GM19238 (cell line): ENCODE results near the gene CNST.
"Not testable (repeated sequence)": the region's sequence is repeated elsewhere in the genome, so short reads cannot be mapped to it uniquely, and the experiment has no call there.

Experiments
- DNase-seq: peaks from one replicate; pipeline ENCODE4 v3.0.0; 2011; ENCODE audit warnings: low spot score; ENCODE audit not compliant: insufficient read length

CNST gene

GRCh38 chr1:246708166-246708565 is 141.9 kb downstream of the CNST start:
- no peak for DNase-seq

GRCh38 chr1:246709196-246709595 is 142.9 kb downstream of the CNST start:
- no peak for DNase-seq

GRCh38 chr1:246709835-246710234 is 143.6 kb downstream of the CNST start:
- DNase-seq = no peak

GRCh38 chr1:246711548-246712003 is 145.3 kb downstream of the CNST start:
- no peak for DNase-seq

GRCh38 chr1:246712428-246712827 is 146.2 kb downstream of the CNST start:
- DNase-seq = not testable (repeated sequence)
